Stimulated activated CD4-positive, alpha-beta T cell treated with anti-CD3 and anti-CD28 coated beads, Interleukin-15, amount 100 ng/mL, for 1 hour (primary cell): ENCODE measurements around the gene INCA1.

Experiments used
- DNase-seq, 2 donors: peaks; one replicate each; pipeline ENCODE4 v3.0.0-alpha.2; 2020; ENCODE audit warnings: low read depth in 1 of 2, low spot score in 1 of 2

The INCA1 gene

DNA sequence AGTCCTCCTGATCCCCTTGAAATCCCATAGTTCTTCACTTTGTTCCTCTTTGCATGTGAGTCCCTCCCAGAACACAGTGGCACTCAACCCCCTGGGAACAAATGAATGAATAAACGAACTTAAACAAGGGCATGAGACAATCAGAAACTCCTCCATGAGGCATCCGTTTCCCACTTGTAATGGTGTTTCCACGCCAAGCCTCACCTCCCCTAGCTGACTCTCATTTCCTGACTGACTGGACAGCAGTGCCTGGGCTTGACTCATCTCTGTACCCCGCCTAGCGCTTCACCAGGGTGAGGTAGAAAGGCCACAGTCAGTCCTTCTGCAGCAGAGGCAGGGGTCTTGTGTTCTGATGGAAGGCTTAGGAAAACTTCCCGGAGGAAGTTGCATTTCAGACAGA lies 14.6 kb upstream of the INCA1 start:
- no peak for DNase-seq

- DNase-seq = no peak
Observed at GRCh38 chr17:5003214-5003867, 6.0 kb upstream of the INCA1 start.

DNA sequence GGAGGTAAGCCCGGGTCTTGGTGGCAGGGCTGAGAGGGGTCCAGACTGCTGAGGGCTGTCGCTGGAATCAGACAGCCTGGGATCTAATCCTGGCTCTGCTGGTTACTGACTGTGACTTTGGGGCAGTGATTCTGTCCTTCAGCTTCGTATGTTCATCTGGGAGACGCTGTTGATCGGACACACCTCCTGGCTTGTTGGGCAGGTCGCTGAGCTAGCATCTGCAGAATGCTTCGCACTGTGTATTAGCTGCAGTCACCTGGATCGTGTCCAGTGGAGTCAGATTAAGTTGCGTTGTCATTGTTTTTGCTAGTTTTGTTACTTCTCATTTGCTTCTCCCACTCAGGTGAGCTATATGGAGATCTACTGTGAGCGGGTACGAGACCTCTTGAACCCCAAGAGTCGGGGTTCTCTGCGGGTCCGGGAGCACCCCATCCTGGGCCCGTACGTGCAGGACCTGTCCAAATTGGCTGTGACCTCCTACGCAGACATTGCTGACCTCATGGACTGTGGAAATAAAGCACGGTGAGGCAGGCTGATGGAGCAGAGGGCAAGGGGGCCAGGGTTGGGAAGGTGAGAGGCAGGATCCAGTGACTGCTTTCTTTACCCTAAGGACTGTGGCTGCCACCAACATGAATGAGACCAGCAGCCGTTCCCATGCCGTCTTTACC lies 4.9 kb upstream of the INCA1 start:
- DNase-seq = no peak

DNA sequence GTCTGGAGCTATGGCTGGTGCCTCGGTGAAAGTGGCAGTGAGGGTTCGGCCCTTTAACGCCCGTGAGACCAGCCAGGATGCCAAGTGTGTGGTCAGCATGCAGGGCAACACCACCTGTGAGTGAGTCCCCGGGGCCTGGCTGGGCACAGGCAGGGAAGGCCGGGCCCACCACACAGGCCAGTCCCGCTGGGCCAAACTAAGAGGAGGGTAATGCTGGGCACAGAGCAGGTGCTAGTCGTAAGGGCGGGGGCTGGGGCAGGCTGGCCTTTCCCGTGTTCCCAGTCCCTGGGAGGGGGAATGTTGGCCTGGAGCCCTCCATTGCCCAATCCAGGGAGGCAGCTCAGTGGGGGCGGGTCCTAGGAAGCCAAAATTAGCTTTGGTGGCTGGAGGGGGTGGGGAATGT lies 2.9 kb upstream of the INCA1 start:
- no peak for DNase-seq

DNA sequence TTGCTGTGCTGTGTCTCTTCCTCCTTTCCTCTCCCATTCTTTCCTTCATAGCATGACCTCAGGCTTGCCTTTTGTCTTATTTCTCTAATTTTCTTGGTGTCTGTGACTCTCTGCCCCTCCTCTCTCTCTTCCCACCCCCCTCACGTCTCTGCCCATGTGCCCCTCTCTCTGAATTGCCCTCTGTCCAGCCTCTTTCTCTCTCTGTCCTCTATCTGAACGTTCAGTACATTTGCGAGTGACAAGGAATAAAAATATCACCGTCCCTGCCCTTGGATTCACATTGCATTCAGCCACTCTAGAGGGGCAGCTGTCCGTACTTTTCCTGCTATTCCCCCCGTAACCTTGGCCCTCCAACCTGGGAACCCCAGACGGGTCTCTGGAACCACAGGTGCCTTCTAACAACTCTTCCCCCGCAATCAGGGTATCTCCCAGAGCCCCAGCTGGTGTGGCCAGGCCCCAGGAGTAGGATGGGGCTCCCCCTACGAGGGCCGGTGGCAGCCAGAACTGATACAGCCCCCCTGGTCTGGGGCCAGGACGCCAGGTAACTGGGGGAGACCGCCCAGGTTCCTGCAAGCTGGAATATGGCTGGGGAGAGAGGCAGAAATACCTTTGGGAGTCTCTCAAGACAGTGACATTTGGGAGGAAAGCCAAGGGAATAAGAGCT lies 2.2 kb upstream of the INCA1 start:
- DNase-seq = no peak

DNA sequence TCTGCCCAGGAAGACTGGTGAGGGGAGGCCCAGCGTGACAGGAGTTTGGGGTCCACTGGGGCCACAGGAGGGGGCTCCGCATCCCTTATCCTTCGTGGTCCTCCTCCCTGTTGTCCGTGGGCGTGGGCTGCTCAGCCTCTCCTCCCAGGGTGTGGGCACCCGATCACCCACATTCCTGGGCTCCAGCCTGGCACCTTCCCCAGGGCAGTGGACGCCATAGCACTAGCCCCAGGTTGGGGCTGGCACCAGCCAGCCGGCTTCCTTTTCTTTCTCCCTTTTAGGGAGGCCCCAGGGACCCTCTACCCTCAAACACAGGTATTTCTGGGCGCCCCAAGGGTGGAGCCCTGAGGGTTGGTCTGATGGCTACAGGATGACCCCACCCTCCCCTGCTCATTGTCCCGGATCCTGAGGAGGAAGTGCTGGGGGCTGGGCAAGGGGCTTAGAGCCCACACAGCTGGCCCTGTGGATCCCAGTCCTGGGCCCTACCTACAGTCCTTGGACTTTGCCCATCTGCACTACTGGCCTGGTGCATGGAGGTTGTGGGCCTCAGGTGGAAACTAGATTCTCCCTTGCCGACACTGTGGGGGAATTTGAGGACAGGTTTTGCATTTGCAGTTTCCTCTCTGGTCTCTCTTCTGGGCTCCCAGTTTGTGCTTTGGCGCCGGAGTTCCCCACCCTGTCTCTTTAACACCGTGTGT lies 1.6 kb upstream of the INCA1 start:
- DNase-seq = no peak

- no peak for DNase-seq
Observed at GRCh38 chr17:4998027-4998731, 857 bp upstream of the INCA1 start.

GRCh38 chr17:4994081-4994595 lies 3.2 kb downstream of the INCA1 start:
- DNase-seq = no peak

DNA sequence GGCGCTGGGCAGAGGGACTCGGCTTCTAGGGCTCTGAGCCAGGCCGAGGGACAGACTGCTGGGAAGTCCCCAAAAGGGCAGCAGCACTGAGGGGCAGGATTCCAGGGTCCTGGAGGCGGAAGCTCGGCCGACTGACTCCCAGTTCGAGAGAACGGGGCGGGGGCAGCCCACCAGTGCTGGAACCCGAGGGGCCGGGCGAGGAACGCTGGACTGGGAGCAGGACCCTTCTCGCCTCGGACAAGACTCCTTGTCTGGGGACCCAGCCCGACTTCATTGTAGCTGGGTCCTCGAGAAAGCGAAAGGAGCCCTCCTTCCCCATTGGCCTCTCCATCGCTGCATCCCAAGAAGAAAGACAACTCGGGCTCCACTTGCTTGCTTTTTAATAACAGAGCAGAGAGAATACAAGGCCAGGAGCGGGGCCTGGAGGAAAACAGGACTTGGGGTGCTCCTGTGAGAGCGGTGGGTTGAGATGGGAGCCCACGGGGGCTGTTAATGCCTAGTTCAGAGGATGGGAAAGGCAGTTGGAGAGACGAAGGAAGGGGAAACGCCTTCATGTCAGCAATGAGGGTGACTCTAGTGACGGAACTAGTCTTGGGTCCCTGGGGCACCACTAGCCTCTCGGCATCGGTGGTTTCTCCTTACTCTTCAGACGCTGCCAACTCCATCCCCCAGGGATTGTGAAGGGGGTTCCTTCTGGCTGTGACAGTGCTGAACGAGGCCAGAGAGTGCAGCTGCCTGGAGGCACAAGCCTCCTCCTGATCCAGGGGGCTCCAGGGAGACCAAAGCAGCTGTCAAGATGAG lies 9.4 kb downstream of the INCA1 start:
- DNase-seq = no peak

- DNase-seq = peak; percentile 71 to 84
Observed at GRCh38 chr17:4986951-4987766, 10.2 kb downstream of the INCA1 start, which contains the start of gene CAMTA2. CAMTA2 (minus strand) TSS chr17:4987675; CDS start chr17:4986222, 1,453 bp downstream.

DNA sequence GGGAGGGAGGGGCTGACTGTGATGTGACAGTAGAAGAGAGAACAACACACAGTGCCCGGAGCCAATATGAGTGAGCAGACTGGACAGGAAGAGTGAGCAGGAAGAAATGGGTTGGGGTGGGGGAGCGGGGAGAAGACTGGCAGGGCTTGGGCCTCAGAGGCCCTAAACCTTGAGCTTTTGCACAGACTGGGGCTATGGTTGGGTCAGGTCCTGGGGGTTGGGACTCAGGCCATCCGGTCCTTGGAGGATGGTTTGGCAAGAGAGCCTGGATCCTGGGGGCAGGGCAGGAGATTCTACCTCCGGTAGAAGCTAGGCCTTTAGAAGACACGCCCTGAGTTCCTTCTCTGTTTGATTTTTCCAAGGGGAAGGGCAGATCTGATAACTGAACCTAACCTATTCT lies 10.9 kb downstream of the INCA1 start:
- DNase-seq = no peak

DNA sequence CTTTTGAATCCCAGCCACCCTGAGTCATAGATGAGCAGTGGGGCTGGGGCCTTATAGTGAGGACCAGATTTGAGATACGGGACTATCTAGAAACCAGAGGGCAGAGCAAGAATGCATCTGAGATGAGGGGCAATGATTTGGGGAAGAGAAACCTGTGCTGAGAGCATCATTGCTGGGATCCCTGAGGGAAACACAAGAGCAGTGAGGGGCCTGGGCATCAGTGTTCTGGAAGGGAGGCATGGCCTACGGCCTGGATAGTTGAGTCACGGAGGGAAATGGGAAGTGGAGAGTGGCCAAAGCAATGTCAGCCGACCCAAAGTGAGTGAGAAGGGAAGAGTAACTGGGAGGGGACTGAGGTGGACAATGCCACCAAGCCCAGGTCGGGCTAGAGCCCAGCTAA lies 15.0 kb downstream of the INCA1 start:
- DNase-seq = no peak

DNA sequence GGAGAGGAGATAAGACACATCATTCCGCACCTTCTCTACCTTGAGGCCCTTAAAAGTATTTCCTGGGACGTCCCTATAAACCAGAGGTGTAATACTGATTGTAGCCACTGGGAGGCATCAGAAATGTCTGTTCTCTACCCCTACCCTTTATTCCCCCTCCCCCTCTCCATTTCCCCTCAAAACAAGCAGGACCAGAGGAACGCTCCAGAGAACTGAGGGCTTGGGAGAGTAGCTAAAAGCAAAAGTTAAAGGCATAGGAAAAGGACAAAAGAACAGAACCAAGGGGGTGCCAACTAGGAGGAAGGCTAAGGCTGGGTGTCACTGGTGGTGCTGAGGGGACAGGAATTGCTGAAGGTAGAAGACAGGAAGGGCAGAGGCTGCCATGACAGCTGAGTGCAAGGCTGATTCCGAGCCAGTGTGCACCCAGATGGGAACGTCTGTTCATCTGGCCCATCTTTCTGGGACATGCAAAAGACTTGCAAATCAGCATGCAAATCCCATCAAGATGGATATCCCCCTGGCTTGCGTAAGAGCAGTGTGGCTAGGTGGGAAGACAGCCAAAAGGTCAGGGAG lies 16.6 kb downstream of the INCA1 start:
- no peak for DNase-seq

GRCh38 chr17:4978726-4979125 lies 18.6 kb downstream of the INCA1 start:
- no peak for DNase-seq

DNA sequence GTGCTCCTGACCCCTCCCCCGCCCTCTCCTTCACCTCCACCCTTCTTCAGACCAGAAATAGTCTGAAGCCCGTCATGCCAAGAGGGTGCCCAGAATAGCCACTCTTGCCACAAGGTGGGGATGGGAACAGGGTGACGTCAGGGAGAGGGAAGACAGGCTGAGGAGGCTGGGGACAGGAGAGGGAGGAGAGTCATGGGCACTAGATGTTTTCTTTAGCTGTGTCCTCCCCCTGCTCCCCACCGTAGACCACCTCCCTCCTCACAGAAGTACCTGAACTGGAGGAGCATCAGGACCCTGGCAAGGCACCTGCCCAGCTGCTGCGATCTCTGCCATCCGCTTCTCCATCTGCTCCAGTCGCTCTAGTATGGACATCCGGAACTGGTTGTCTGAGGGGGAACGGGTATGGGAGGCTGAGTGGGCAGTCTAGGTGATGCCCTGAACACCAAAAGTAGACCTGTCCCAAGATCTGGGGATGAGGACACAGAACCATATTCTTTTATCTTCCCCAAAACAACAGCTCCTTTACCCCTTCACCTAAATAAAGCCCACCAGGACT lies 23.1 kb downstream of the INCA1 start:
- DNase-seq = no peak

DNA sequence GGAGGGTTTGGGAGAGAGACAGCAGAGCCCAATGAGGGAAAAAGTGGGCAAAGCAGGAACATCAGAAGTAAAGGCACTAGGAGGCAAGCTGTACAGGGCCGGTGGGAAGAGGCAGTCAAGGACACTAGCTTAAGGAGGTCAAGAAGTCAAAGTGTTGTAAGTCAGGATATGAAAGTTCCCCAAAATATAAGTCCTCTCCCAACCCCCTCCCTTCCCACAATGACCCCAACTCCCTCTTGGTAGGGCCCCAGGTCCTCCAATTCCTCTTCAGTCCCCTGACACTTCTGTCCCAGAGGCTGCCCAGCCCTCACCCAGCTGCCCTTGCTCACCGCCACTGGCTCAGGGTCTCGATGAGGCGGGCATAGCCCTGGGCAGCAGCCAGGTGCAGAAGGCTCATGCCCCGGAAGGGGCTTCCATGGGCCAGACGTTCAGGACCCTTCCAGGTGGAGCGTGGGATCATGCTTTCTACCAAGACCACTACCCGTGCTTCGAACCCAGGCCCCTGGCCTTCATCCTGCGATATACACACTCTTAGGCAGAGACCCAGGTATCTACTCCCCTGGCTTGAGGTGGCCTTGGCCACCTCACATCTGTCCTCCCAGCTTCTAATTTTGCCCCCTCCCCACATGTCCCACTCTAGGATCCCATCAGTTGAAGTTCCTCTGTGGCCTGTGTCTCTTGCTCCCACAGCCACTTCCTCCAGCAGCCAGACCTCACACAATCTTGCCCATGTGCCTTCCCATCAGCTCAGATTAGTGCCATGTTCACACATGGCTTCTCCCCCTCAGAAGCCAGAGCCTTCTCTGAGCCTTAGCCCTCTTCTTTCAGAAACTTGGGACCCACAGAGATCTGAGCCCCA lies 23.8 kb downstream of the INCA1 start:
- DNase-seq = no peak

DNA sequence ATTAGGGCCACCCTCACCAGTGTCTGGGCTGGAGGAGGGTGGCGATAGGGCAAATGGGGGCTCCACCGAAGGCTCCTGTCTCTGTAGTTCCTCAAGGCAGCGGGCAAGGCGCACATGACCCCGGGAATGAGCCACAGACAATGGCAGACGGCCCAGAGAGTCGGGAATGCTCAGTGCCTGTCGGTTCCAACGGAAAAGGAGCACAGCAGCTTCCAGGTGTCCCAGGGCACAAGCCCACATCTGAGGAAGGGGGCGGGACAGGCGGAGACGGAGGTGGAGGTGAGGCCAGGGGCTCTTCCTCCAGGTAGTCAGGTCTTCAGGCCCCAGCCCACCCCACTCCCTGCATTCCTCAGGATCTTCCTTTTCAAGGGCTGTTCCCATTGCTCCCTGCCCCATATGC lies 24.6 kb downstream of the INCA1 start:
- DNase-seq = no peak

- DNase-seq = no peak
Observed at GRCh38 chr17:4972322-4972721, 25.0 kb downstream of the INCA1 start.
